MM.1S (cell line): Measurements from ENCODE around the gene FLAD1.

ENCODE experiments used
- DNase-seq: peaks from one replicate; pipeline ENCODE4 v3.0.0-alpha.2; 2015
- H2AFZ ChIP-seq: fragments of 300-600 bp; sonication (generic); 2 replicates; pipeline ENCODE4 v1.6.0; 2016; ENCODE audit warnings: antibody characterized with exemption, low read length
- H3F3A ChIP-seq: fragments of 300-600 bp; sonication (generic); 2 replicates; pipeline ENCODE4 v1.6.1; 2016; ENCODE audit warnings: mild to moderate bottlenecking, antibody characterized with exemption, low read length, moderate library complexity, mixed read lengths; ENCODE audit not compliant: insufficient read depth
- H3K27ac ChIP-seq: fragments of 300-600 bp; sonication (generic); 2 replicates; pipeline ENCODE4 v1.5.1; 2016; ENCODE audit warnings: mild to moderate bottlenecking, low read length
- H3K27me3 ChIP-seq: fragments of 300-600 bp; sonication (generic); replicated peaks from 2 replicates; pipeline ENCODE4 v1.6.0; 2016; ENCODE audit warnings: low read length; ENCODE audit not compliant: insufficient read depth
- H3K36me3 ChIP-seq: fragments of 300-600 bp; sonication (generic); replicated peaks from 2 replicates; pipeline ENCODE4 v1.6.1; 2016; ENCODE audit warnings: mild to moderate bottlenecking, low read length, mixed read lengths; ENCODE audit not compliant: insufficient read depth
- H3K4me1 ChIP-seq: fragments of 300-600 bp; sonication (generic); 2 replicates; pipeline ENCODE4 v1.6.1; 2016; ENCODE audit warnings: low read length, mixed read lengths
- H3K4me2 ChIP-seq: fragments of 300-600 bp; sonication (generic); 2 replicates; pipeline ENCODE4 v1.6.0; 2016; ENCODE audit warnings: low read depth, low read length
- H3K4me3 ChIP-seq: fragments of 300-600 bp; sonication (generic); 2 replicates; pipeline ENCODE4 v1.5.1; 2016; ENCODE audit warnings: low read length, mixed read lengths
- H3K79me2 ChIP-seq: fragments of 300-600 bp; sonication (generic); 2 replicates; pipeline ENCODE4 v1.6.1; 2016; ENCODE audit warnings: mixed run types, low read length, mixed read lengths
- H3K9ac ChIP-seq: fragments of 300-600 bp; sonication (generic); 2 replicates; pipeline ENCODE4 v1.6.1; 2016; ENCODE audit warnings: low read length, mixed read lengths
- H3K9me2 ChIP-seq: fragments of 300-600 bp; sonication (generic); replicated peaks from 2 replicates; pipeline ENCODE4 v1.6.1; 2016; ENCODE audit warnings: mild to moderate bottlenecking, low read length, mixed read lengths; ENCODE audit not compliant: insufficient read depth
- H3K9me3 ChIP-seq: fragments of 300-600 bp; sonication (generic); replicated peaks from 2 replicates; pipeline ENCODE4 v1.6.1; 2016; ENCODE audit warnings: mild to moderate bottlenecking, low read length, mixed read lengths; ENCODE audit not compliant: insufficient read depth
- H4K20me1 ChIP-seq: fragments of 300-600 bp; sonication (generic); 2 replicates; pipeline ENCODE4 v1.6.1; 2016; ENCODE audit warnings: mild to moderate bottlenecking, low read length, moderate library complexity, mixed read lengths; ENCODE audit not compliant: insufficient read depth
- EZH2 ChIP-seq: fragments of 300-600 bp; sonication (generic); optimal IDR thresholded peaks from 2 replicates; pipeline ENCODE3; 2017; ENCODE audit warnings: low read depth, mild to moderate bottlenecking, antibody characterized with exemption, low read length, mixed read lengths
- EZH2phosphoT487 ChIP-seq: fragments of 300-600 bp; sonication (generic); IDR thresholded peaks from 2 replicates; pipeline ENCODE4 v1.6.1; 2018; ENCODE audit warnings: antibody characterized with exemption, low read length
- TF ChIP-seq, protein P1 (sequence below): fragments of 300-600 bp; sonication (generic); IDR thresholded peaks from 2 replicates; pipeline ENCODE4 v1.5.1; 2016; ENCODE audit warnings: antibody characterized with exemption, low read length, mixed read lengths

The FLAD1 gene

GRCh38 chr1:155032886-155033285 lies 49.7 kb downstream of the FLAD1 start:
- H3K4me2 ChIP-seq, result no peak overlapping the region
- H3K79me2 ChIP-seq, result no peaks in the 10 kb centered on the region
- no peak overlapping the region for H3K27ac ChIP-seq
- no peaks in the 10 kb centered on the region for H4K20me1 ChIP-seq
- no peak for TF ChIP-seq EZH2phosphoT487
- TF ChIP-seq, protein P1, sequence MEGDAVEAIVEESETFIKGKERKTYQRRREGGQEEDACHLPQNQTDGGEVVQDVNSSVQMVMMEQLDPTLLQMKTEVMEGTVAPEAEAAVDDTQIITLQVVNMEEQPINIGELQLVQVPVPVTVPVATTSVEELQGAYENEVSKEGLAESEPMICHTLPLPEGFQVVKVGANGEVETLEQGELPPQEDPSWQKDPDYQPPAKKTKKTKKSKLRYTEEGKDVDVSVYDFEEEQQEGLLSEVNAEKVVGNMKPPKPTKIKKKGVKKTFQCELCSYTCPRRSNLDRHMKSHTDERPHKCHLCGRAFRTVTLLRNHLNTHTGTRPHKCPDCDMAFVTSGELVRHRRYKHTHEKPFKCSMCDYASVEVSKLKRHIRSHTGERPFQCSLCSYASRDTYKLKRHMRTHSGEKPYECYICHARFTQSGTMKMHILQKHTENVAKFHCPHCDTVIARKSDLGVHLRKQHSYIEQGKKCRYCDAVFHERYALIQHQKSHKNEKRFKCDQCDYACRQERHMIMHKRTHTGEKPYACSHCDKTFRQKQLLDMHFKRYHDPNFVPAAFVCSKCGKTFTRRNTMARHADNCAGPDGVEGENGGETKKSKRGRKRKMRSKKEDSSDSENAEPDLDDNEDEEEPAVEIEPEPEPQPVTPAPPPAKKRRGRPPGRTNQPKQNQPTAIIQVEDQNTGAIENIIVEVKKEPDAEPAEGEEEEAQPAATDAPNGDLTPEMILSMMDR, result no peak
- no peak for TF ChIP-seq EZH2
- no peaks in the 10 kb centered on the region for H3K4me1 ChIP-seq
- no peaks in the 10 kb centered on the region for H3K9me3 ChIP-seq
- H3K36me3 ChIP-seq, result no peaks in the 10 kb centered on the region
- H3K9me2 ChIP-seq, result no peaks in the 10 kb centered on the region
- no peak overlapping the region for H3K9ac ChIP-seq
- no peak overlapping the region for H3K4me3 ChIP-seq
- no peaks in the 10 kb centered on the region for H3F3A ChIP-seq
- H2AFZ ChIP-seq, result no peak overlapping the region
- no peak for DNase-seq
- H3K27me3 ChIP-seq, result 0 out of 2 replicates have a peak, but pooled peaks cover 8% of the 10 kb centered on the region

- Histone ChIP-seq H3K27me3 (0 out of 2 replicates have a peak, but pooled peaks cover 8% of the 10 kb centered on the region), H3K36me3 (no peaks in the 10 kb centered on the region), H3K4me3 (no peak within 1 kb of the TSS), H2AFZ (no peak within 1 kb of the TSS), H3K9me2 (no peaks in the 10 kb centered on the region), H3K27ac (no peak within 1 kb of the TSS), H3K4me1 (peaks cover 6% of the 10 kb centered on the region), H3F3A (peaks cover under 1% of the 10 kb centered on the region; the same call in 1 of the 2 replicates), H3K4me2 (no peak within 1 kb of the TSS), H3K9ac (no peak within 1 kb of the TSS), H4K20me1 (no peaks in the 10 kb centered on the region), H3K9me3 (no peaks in the 10 kb centered on the region), H3K79me2 (no peaks in the 10 kb centered on the region)
- no peak for DNase-seq
- TF ChIP-seq, protein P1, result no peak
- TF ChIP-seq EZH2phosphoT487, result no peak
- TF ChIP-seq EZH2, result no peak
Measured at GRCh38 chr1:155033524-155033923, 50.4 kb downstream of the FLAD1 start, which contains the start of the genes DCST1 and DCST2. TSS of gene DCST1 (plus strand) at chr1:155033824. CDS start at chr1:155034037, 213 bp downstream. TSS of gene DCST2 (minus strand) at chr1:155033781. CDS start at chr1:155033701, 80 bp downstream.

DNA sequence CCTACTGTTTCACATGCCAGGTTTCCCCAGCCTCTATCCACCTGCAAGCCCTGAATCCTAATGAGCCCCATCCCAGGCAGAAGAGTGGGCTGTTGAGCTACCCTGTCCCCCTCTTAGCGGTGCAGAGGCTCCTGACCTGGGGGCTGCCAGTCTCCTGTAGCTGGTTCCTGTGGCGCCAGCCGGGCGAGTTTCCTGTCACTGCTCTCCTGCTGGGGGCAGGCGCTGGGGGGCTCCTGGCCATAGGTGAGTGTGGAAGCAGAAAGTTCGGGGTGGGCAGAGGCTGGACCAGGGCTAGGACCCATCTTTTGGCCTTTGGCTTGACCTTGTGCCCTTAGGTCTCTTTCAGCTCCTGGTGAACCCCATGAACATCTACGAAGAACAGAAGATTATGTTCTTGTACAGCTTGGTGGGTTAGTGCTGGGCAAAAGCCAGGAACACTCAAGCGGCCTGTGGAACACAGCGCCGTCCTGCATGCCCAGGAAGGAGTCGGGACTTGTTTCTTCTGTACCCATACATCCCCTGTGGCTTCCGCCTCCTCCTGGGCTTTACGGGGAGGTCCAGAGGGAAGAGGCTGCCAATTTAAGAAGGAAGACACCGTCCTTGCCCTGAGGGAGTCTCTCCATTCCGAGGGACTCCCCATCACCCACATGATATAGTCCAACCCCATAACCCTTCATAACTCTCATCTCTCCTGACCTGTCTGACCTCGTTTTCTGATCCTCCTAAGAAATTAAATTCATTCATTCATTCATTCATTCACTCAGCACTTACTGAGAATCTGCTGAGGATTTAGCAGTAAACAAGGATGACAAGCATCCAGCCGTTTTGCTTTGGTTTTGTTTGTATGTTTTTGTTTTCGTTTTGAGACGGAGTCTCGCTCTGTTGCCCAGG lies 51.4 kb downstream of the FLAD1 start:
- peaks cover 10% of the 10 kb centered on the region for H3F3A ChIP-seq

More for the DNA sequence above, 51.4 kb downstream of the FLAD1 start:
- Histone ChIP-seq H3K27me3 (0 out of 2 replicates have a peak, but pooled peaks cover 8% of the 10 kb centered on the region), H3K36me3 (no peaks in the 10 kb centered on the region), H3K4me1 (peaks cover 16% of the 10 kb centered on the region), H2AFZ (no peak overlapping the region), H4K20me1 (no peaks in the 10 kb centered on the region), H3K27ac (no peak overlapping the region), H3K4me3 (no peak overlapping the region), H3K9me3 (no peaks in the 10 kb centered on the region), H3K4me2 (no peak overlapping the region), H3K9ac (no peak overlapping the region), H3K79me2 (no peaks in the 10 kb centered on the region), H3K9me2 (no peaks in the 10 kb centered on the region)
- DNase-seq, result no peak
- no peak for TF ChIP-seq EZH2phosphoT487
- TF ChIP-seq, protein P1, result no peak
- no peak for TF ChIP-seq EZH2
